C4-2B (cell line): ENCODE results near the gene ACBD4.

Experiments
- CTCF ChIP-seq: fragments of 450-650 bp; conservative IDR thresholded peaks from 2 replicates; pipeline ENCODE4 v1.5.1; 2017; ENCODE audit warnings: mild to moderate bottlenecking
- ZFX ChIP-seq: fragments of 450-650 bp; IDR thresholded peaks from 2 replicates; pipeline ENCODE4 v1.6.1; 2017

- TF ChIP-seq CTCF (no peak), ZFX (no peak)
Observed at GRCh38 chr17:45129940-45130680, 5.4 kb upstream of the ACBD4 start.
